ENCODE data around the gene AGO1.

AGO1 gene

DNA sequence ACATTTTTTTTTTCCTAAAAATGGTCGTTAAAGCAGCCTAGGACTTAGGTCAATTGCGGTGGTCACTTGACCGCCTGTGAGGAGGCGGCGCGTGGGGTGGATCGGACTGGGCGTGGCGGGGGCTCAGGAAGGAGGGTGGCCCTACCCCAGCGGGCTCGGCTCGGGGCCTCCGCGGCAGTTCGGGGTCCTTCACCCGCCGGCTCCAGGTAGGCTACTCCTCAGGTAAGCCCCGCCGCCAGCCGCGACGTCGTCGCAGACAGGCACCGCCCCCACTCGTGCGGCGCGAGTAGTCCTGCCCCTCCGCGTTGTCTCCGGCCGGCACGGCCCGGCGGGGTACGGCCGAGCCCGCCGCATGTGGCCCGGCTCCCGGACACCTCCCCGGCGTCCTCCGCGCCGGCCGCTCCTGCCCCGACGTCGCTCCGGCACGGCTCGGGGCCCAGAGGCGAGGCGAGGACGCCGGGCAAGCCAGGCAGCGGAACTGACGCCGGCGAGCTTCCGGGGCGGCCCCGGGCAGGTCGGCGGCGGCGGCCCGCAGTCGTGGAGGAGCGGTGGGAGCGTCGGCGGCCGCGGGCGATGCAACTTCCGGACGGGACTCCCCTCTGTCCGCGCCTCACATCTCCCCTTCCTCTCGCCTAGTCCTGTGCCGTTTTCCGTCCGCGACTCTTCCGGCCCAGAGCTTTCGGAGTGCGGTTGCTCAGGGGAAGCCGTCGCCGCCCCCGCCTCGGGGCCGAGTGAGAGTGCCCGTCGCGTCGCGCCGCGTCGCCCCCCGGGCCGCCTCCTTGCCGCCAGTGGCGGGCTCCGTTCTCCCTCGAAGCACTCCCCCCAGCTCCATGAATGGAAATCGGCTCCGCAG is 47.8 kb downstream of the AGO1 start, which contains the start of gene AGO3:
Gene AGO3 (plus strand): TSS at position 513 of the 853 bp plus-strand sequence. CDS start 322 bp downstream, at position 835.
- no peak for TF ChIP-seq Cebpa-rat (IDR thresholded peaks at IDR 0.05)
- Histone ChIP-seq H3K36me3 (peaks cover 8% of the 10 kb centered on the region; the same call in 1 of the 2 replicates), H3K27ac (peak within 1 kb of the TSS; percentile 92), H3K4me3 (peak within 1 kb of the TSS; percentile 95), H4K20me1 (peaks cover 41% of the 10 kb centered on the region; the same call in 1 of the 2 replicates), H3K27me3 (no peaks in the 10 kb centered on the region), H3K9me3 (no peaks in the 10 kb centered on the region), H3K9ac (peak within 1 kb of the TSS; percentile 95), H3K4me1 (peaks cover 29% of the 10 kb centered on the region), H3K4me2 (peak within 1 kb of the TSS; percentile 83)

DNA sequence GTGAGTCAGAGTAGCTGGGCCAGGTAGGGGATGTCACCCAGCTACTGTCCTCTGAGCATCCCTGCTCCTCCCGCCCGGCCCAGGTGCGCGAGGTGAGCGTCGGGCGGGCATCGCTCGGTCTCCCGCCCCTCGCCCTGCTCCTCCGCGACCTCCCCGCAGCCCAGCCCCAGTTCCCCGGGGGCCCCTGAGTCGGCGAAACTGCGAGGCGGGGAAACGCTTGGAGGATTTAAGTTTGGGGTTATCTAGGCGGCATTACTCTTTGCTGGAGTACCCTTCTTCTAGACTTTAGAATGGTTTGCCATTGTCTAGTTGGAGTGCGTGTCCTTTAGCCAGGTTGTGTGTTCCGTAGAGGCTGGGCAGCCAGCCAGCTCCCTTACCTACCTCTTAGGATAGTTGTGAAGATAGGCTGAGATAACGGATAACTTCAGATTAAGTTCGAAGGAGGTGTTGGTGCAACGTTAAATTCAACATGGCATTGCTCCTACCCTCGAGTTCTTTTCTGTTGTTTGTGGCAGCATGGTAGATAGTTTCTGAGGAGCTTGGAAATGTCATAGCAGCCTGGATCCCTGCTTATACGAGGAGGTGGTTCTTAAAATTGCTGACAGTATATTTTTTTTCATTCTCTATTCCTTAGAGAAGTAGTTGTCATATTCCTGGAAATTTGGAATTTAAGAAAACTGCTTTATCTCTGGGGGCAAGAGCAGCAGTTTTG is 48.6 kb downstream of the AGO1 start:
- peak overlapping the region; percentile 92 for H3K27ac ChIP-seq
- H3K4me2 ChIP-seq = peak overlapping the region; percentile 83
- peaks cover 29% of the 10 kb centered on the region for H3K4me1 ChIP-seq
- H3K4me3 ChIP-seq = peak overlapping the region; percentile 95
- H3K9ac ChIP-seq = peak overlapping the region; percentile 95
- 0 out of 2 replicates have a peak, but pooled peaks cover under 1% of the 10 kb centered on the region for H3K36me3 ChIP-seq
- TF ChIP-seq Cebpa-rat (IDR thresholded peaks at IDR 0.05) = no peak
- peaks cover 49% of the 10 kb centered on the region for H4K20me1 ChIP-seq
- H3K9me3 ChIP-seq = no peaks in the 10 kb centered on the region
- H3K27me3 ChIP-seq = no peaks in the 10 kb centered on the region

DNA sequence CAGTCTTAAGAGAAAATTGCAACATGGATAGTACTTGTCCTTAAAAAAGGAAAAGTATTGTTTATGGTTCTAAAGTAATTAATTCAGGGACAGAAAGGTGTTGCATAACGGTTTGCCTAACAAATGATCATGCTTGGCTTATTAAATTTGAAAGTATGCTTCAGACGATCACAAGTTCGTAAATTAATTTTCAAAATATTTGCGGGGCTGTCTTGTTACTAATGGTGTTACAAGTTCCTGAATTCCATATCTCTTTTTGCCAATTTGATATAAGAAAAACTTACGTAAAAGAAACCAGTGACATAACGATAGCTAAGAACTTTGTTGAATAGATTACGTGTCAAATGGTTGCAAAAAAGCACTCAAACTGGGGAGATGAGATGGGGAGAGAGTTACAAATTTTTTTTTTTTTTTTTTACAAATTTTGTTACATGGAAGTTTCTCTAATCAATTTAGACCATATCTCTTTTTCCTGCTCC is 49.2 kb downstream of the AGO1 start:
- Histone ChIP-seq H3K4me2 (peak overlapping the region; percentile 83), H3K27ac (0 out of 2 replicates have a peak overlapping the region, but pooled peaks have one; percentile 92), H3K36me3 (no peaks in the 10 kb centered on the region), H3K27me3 (no peaks in the 10 kb centered on the region), H3K4me3 (peak overlapping the region; percentile 95), H3K4me1 (peaks cover 29% of the 10 kb centered on the region), H3K9ac (peak overlapping the region; percentile 95), H3K9me3 (no peaks in the 10 kb centered on the region), H4K20me1 (peaks cover 55% of the 10 kb centered on the region)
- no peak for TF ChIP-seq Cebpa-rat (IDR thresholded peaks at IDR 0.05)

DNA sequence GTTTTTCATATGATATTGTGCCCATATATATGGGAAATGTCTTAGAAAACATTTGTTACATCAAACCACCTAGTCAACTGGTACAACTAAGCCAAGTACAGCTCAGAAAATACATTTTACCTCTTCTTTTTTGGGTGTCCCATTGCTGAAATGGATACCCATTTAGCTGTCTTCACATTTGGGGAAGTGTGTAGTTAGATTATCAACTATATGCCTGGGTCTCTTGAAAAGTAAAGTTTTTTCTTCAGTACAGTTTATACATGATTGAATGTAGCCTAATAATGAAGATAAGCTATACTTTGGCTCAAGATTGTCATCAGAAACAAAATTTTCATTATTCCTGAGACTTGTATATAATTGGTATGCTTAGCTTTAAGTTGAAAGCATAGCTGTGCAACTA is 49.9 kb downstream of the AGO1 start:
- H3K4me2 ChIP-seq = peak overlapping the region; percentile 83
- no peaks in the 10 kb centered on the region for H3K9me3 ChIP-seq
- no peaks in the 10 kb centered on the region for H3K27me3 ChIP-seq
- H3K36me3 ChIP-seq = no peaks in the 10 kb centered on the region
- H3K4me3 ChIP-seq = no peak overlapping the region
- peaks cover 62% of the 10 kb centered on the region for H4K20me1 ChIP-seq
- H3K4me1 ChIP-seq = peaks cover 29% of the 10 kb centered on the region
- H3K27ac ChIP-seq = no peak overlapping the region
- H3K9ac ChIP-seq = peak overlapping the region; percentile 95; the same call in 1 of the 2 replicates
- TF ChIP-seq Cebpa-rat (IDR thresholded peaks at IDR 0.05) = no peak

DNA sequence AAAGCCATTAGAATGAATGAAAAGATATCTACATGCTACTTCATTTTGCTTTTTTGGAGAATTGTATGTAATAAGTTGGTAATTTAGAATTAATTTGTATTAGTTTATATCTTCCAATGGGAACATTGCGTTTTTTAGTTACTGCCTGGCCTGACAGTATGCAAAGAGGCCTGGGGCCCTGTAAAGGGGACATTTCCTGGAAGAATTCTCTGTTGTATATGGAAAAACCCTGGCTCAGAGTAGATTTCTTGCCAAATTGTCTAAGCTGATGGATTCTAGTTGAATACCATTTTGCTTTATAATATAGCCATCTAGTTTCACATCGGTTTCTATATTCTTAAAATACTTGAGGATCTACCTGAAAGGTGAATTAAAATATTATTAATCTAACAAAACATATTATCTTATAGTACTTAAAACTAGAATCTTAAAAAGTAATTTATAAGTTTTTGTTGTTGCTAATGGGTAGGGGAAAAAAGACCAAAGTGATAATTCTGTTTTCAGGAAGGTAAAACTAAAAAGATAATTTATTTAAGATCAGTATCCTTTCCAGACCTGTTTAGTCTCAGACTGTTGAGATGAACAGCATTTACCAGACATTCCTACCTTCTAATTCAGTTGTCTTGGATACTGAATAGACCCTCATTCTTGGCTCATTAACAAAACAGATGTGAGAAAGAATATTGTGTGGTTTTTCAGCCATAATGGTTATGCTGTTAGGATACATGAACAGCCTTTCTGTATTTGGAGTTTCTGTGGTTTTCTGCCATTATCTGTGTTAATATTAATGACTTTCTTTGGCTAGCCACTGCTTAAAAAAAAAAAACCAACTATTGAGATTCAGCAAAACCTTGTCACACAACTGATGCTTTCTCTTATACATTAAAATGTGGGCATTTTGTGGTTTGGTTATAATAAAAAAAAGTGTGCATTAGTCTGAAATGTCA is 52.7 kb downstream of the AGO1 start:
- Histone ChIP-seq H3K4me3 (no peak overlapping the region), H3K27ac (no peak overlapping the region), H3K9ac (no peak overlapping the region), H3K4me1 (peaks cover 21% of the 10 kb centered on the region), H3K4me2 (no peak overlapping the region), H4K20me1 (peaks cover 90% of the 10 kb centered on the region), H3K36me3 (no peaks in the 10 kb centered on the region), H3K27me3 (no peaks in the 10 kb centered on the region), H3K9me3 (no peaks in the 10 kb centered on the region)
- no peak for TF ChIP-seq Cebpa-rat (IDR thresholded peaks at IDR 0.05)

DNA sequence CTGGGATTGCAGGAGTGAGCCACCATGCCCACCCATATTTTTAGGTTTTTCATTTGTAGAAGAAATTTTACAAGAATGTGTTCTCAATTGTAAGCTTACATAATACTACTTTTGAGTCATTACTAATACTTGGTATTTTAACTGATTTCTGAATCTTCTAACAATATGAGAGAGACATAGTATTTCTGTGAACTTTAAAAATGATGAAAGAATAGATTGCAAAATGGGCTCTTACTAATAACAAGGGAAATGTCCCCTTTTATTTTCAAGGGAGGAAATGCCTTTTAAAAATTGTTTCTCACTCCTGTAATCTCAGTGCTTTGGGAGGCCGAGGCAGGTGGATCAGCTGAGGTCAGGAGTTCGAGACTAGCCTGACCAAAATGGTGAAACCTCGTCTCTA is 53.8 kb downstream of the AGO1 start:
- H3K27ac ChIP-seq = no peak overlapping the region

DNA sequence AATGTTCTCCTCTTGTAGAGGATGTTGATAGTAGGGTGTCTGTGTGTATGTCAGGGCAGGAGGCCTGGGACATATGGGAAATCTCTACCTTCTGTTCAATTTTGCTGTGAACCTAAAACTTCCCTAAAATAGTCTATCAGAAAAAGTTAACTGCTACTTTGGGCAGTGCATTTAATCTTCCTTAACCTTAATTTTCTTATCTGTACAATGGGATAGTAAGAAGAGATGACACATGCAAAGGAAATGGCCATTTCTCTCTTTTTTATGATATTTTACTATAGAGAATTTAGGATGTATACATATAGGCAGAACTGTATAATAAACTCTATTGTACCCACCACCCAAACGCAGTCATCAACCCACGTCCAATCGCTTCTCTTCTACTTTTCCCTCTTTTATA is 56.5 kb downstream of the AGO1 start:
- no peaks in the 10 kb centered on the region for H3K27me3 ChIP-seq
- H3K9ac ChIP-seq = no peak overlapping the region
- H3K36me3 ChIP-seq = no peaks in the 10 kb centered on the region
- no peak overlapping the region for H3K27ac ChIP-seq
- H4K20me1 ChIP-seq = peaks cover 100% of the 10 kb centered on the region
- peaks cover 8% of the 10 kb centered on the region; the same call in 1 of the 2 replicates for H3K4me1 ChIP-seq
- no peaks in the 10 kb centered on the region for H3K9me3 ChIP-seq
- no peak for TF ChIP-seq Cebpa-rat (IDR thresholded peaks at IDR 0.05)
- H3K4me3 ChIP-seq = no peak overlapping the region
- H3K4me2 ChIP-seq = no peak overlapping the region

More for the DNA sequence above, 53.8 kb downstream of the AGO1 start:
- Histone ChIP-seq H3K4me3 (no peak overlapping the region), H3K4me1 (peaks cover 20% of the 10 kb centered on the region), H3K4me2 (no peak overlapping the region), H3K9me3 (no peaks in the 10 kb centered on the region), H3K27me3 (no peaks in the 10 kb centered on the region), H4K20me1 (peaks cover 100% of the 10 kb centered on the region), H3K36me3 (no peaks in the 10 kb centered on the region), H3K9ac (no peak overlapping the region)
- no peak for TF ChIP-seq Cebpa-rat (IDR thresholded peaks at IDR 0.05)

DNA sequence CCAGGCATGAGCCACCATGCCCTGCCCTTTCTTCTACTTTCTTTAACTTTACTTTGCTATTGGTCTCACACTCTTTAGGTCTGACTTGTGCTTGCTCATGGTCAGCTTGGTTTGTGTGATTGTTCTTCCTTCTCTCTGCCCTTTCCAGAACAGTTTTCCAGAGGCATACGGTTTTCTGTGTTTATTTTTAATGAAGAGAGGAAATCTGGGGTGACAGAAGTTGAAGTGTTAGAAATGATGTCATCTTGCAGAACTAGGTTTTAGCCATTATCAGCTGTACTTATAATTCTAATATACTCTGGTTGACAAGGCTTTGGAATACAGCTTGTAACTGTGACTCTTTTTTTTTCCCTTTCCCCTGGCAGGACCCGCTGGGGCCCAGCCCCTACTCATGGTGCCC is 62.3 kb downstream of the AGO1 start:
- Histone ChIP-seq H3K4me3 (no peak overlapping the region), H3K9ac (no peak overlapping the region), H3K36me3 (peaks cover 14% of the 10 kb centered on the region; the same call in 1 of the 2 replicates), H3K27ac (no peak overlapping the region), H4K20me1 (peaks cover 77% of the 10 kb centered on the region), H3K9me3 (no peaks in the 10 kb centered on the region), H3K4me1 (peaks cover 15% of the 10 kb centered on the region), H3K27me3 (no peaks in the 10 kb centered on the region), H3K4me2 (no peak overlapping the region)
- TF ChIP-seq Cebpa-rat (IDR thresholded peaks at IDR 0.05) = no peak

DNA sequence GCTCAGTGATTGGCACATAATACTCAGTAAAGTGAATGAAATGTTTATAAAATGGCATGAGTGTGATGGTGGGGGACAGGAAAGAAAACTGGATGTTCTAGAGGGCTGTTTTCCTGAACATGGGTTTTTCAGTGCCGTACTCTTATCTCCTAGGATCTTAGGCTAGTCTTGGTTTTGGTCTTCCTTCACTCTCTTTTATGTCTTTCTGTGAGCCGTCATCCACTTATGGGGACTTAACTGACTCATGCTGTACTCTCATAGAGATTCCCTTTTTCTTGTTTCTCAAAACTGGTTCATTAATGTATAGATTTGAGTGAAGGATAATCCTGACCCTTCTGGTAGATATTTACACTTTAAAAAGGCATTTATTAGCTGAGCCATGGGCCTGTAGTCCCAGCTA is 64.5 kb downstream of the AGO1 start:
- no peaks in the 10 kb centered on the region for H3K27me3 ChIP-seq
- H3K36me3 ChIP-seq = peaks cover 30% of the 10 kb centered on the region
- no peaks in the 10 kb centered on the region for H3K9me3 ChIP-seq
- H3K4me2 ChIP-seq = no peak overlapping the region
- H3K4me3 ChIP-seq = no peak overlapping the region
- no peak overlapping the region for H3K27ac ChIP-seq
- peaks cover 14% of the 10 kb centered on the region for H3K4me1 ChIP-seq
- TF ChIP-seq Cebpa-rat (IDR thresholded peaks at IDR 0.05) = no peak
- H4K20me1 ChIP-seq = peaks cover 63% of the 10 kb centered on the region
- no peak overlapping the region for H3K9ac ChIP-seq

All from BLaER1 (cell line).